ENCODE measurements around the gene KLK7. TPM values are rescaled to one million over a fixed set of nuclear protein-coding genes. Genes with fewer than 3 reads are reported as not detected.

The KLK7 gene
- total RNA-seq, 1 donor from 2014 or later, result 1.3 TPM

DNA sequence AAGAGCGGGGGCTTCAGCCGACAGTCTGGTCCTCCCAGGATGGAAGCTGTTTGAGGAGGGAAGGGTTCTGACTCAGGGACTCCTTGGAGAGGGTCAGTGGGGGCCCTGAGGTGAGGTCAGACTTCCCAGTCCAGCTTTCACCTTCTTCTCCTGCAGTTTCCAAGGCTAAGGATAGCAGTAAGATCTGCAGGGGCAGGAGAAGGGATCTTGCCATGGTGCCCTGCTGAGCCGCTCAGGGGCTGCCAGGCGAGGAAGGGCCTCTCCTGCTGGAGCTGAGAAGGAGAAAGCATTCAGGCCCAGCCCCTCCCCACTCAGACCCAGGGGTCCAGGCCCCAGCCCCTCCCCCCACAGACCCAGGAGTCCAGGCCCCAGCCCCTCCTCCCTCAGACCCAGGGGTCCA lies 1.5 kb downstream of the KLK7 start:
- Mint-ChIP-seq H3K36me3 (no peaks in the 10 kb centered on the region), H3K27ac (no peak overlapping the region), H3K4me1 (peaks cover 11% of the 10 kb centered on the region), H3K27me3 (ENCODE audit: low read depth) (peaks cover 51% of the 10 kb centered on the region), H3K4me3 (no peak overlapping the region), H3K9me3 (peaks cover 4% of the 10 kb centered on the region)
- TF ChIP-seq, protein P1, sequence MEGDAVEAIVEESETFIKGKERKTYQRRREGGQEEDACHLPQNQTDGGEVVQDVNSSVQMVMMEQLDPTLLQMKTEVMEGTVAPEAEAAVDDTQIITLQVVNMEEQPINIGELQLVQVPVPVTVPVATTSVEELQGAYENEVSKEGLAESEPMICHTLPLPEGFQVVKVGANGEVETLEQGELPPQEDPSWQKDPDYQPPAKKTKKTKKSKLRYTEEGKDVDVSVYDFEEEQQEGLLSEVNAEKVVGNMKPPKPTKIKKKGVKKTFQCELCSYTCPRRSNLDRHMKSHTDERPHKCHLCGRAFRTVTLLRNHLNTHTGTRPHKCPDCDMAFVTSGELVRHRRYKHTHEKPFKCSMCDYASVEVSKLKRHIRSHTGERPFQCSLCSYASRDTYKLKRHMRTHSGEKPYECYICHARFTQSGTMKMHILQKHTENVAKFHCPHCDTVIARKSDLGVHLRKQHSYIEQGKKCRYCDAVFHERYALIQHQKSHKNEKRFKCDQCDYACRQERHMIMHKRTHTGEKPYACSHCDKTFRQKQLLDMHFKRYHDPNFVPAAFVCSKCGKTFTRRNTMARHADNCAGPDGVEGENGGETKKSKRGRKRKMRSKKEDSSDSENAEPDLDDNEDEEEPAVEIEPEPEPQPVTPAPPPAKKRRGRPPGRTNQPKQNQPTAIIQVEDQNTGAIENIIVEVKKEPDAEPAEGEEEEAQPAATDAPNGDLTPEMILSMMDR (IDR thresholded peaks at IDR 0.05; ENCODE audit: unreplicated experiment), result no peak
- no peak for DNase-seq (ENCODE audit: low spot score in 2 of 2, unreplicated experiment in 2 of 2)

DNA sequence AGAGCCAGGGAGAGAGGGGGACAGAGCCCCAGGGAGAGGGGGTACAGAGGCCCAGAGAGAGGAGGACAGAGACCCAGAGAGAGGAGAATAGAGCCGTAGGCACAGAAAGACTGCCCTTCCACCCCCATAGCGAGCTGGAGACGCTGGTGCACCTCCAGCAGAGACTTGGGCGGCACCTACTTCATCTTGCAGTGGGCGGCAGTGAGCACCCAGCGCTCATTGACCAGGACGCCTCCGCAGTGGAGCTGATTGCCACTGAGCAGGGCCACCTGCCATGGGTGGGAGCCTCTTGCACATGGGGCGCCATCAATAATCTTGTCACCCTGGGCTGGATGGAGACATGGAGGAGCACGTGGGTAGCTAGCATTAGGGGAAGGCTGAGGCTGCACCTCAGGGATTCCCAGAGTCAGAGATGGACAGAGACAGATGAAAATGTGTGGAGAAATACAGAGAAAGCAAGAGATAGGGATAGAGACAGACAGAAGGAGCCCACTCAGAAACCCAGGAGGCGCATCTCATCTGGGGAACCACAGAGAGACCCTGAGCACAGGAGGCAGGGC lies 2.0 kb downstream of the KLK7 start:
- Mint-ChIP-seq H3K9me3 (peaks cover 4% of the 10 kb centered on the region), H3K36me3 (no peaks in the 10 kb centered on the region), H3K4me1 (peaks cover 11% of the 10 kb centered on the region), H3K4me3 (no peak overlapping the region), H3K27ac (no peak overlapping the region), H3K27me3 (ENCODE audit: low read depth) (peaks cover 48% of the 10 kb centered on the region)
- TF ChIP-seq, protein P1 (IDR thresholded peaks at IDR 0.05; ENCODE audit: unreplicated experiment), result no peak
- DNase-seq (ENCODE audit: low spot score in 2 of 2, unreplicated experiment in 2 of 2), result no peak

DNA sequence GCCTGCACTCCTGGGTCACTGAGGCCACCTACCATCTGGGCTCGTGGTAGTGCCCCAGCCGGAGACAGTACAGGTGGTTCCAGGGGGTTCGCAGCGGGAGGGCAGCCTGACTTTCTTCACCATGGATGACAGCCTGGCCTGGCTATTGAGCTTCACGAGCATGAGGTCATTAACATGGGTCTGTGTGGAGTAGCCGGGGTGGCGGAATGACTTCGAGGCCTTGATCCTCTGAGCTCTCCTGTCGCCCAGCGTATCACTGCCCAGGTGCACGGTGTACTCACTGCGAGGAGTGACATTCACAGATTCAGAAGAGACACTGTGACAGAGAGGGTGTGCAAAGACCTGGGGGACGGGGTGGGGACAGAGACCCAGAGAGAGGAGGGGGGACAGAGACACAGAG lies 3.5 kb downstream of the KLK7 start:
- H3K4me1 Mint-ChIP-seq, result peaks cover 21% of the 10 kb centered on the region
- peaks cover 38% of the 10 kb centered on the region for H3K27me3 Mint-ChIP-seq (ENCODE audit: low read depth)
- peaks cover 3% of the 10 kb centered on the region for H3K9me3 Mint-ChIP-seq
- H3K27ac Mint-ChIP-seq, result no peak overlapping the region
- TF ChIP-seq, protein P1 (IDR thresholded peaks at IDR 0.05; ENCODE audit: unreplicated experiment), result no peak
- no peak for DNase-seq (ENCODE audit: low spot score in 2 of 2, unreplicated experiment in 2 of 2)
- no peaks in the 10 kb centered on the region for H3K36me3 Mint-ChIP-seq
- H3K4me3 Mint-ChIP-seq, result no peak overlapping the region

DNA sequence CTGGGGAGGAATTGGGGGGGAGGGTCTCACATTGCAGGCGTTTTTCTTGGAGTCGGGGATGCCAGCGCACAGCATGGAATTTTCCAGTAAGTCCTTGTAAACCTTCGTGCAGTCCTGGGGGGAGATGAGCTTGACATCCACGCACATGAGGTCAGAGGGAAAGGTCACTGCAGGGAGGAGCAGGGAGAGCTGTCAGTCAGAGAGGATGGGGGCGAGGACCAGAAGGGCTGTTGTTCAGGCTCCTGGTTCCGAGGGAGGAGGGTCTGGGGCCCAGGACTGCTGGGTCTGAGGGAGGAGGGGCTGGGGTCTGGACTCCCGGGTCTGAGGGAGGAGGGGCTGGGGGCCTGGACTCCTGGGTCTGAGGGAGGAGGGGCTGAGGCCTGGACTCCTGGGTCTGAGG lies 4.0 kb downstream of the KLK7 start:
- peaks cover 21% of the 10 kb centered on the region for H3K4me1 Mint-ChIP-seq
- TF ChIP-seq, protein P1 (IDR thresholded peaks at IDR 0.05; ENCODE audit: unreplicated experiment), result no peak
- peak overlapping the region; percentile 34 for H3K27ac Mint-ChIP-seq

DNA sequence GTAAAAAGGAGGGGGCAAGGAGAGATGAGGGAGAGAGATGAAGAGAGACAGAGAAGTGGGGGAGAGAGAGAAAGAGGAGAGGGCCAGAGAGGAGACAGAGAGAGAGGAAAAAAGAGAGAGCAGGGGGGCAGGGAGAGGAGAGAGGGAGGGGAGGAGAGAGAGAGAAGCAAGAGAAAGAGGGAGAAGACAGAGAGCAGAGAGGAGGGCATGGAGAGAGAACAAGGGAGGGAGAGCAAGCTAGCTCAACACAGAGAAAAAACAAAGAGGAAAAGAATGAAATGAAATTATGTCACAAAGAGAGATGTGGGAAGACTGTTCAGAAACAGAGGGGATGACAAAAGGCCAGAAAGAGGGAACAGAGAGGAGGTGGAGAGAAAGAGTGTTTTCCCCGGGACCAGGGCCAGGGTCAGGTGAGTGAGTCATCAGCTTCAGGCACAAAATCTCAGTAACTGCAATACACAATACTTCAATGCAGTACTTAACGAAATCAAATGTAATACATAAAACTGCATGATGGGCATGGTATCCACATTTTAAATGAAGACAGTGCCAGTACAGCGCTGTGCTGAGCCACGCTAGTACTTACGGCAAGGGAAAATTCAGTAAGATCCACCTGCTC lies 4.8 kb downstream of the KLK7 start:
- TF ChIP-seq, protein P1 (IDR thresholded peaks at IDR 0.05; ENCODE audit: unreplicated experiment), result no peak
- H3K27ac Mint-ChIP-seq, result peak overlapping the region; percentile 15
- H3K4me3 Mint-ChIP-seq, result no peak overlapping the region
- peaks cover 26% of the 10 kb centered on the region for H3K4me1 Mint-ChIP-seq
- no peaks in the 10 kb centered on the region for H3K9me3 Mint-ChIP-seq
- peaks cover 26% of the 10 kb centered on the region for H3K27me3 Mint-ChIP-seq (ENCODE audit: low read depth)
- no peak for DNase-seq (ENCODE audit: low spot score in 2 of 2, unreplicated experiment in 2 of 2)
- no peaks in the 10 kb centered on the region for H3K36me3 Mint-ChIP-seq

More for the DNA sequence above, 4.0 kb downstream of the KLK7 start:
- Mint-ChIP-seq H3K27me3 (ENCODE audit: low read depth) (peaks cover 33% of the 10 kb centered on the region), H3K36me3 (no peaks in the 10 kb centered on the region), H3K9me3 (no peaks in the 10 kb centered on the region), H3K4me3 (no peak overlapping the region)
- no peak for DNase-seq (ENCODE audit: low spot score in 2 of 2, unreplicated experiment in 2 of 2)

Data from mesothelial cell of epicardium (in vitro differentiated cells).